IPS DF 4.7 (cell line): ENCODE results near the gene KLHL8.
A peak's percentile ranks its signal among the peaks of the same experiment; 100 is the strongest.

Experiments used
- DNase-seq: peaks from one replicate; pipeline ENCODE4 v3.0.0-alpha.2; 2013; ENCODE audit warnings: low spot score; ENCODE audit errors: extremely low read depth

KLHL8 gene

DNA sequence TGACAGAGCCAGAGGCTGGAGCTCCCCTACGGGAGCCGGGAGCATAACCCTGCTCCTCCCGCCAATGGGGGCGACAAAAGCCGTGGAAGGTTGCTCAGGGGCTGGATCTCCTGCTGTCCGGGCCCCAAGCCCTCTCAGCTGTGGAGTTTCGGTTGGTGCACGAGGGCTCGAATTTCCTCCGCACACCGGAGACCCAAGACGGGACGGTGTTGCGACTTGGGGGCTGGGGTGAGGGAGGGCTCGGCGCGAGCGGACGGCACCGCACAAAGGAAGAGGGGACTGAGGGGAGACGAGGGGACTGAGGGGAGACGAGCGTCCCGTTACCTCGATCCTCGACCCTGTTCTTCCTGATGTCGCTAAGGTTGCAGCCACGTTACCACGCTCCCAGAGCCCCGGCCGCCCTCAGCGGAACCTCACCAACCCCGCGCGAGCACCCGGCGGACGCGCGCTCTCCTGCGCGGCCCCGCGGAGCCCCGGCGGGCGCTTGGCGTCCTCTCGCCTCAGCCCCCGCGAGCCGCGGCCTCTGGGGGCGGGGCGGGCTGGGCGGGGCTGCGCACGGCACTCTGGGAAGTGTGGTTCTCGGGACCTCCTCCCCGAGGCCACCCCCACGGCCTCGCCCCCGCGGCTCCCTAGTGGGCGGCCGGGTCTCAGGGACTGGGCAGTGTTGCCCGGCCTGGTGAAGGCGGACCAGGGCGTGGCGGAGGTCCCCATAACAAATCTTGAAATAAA, at the start of gene KLHL8:
Gene KLHL8 (minus strand): TSS at position 525 of the 729 bp plus-strand sequence. CDS start 25,079 bp downstream, outside the sequence.
- DNase-seq = peak; percentile 46

DNA sequence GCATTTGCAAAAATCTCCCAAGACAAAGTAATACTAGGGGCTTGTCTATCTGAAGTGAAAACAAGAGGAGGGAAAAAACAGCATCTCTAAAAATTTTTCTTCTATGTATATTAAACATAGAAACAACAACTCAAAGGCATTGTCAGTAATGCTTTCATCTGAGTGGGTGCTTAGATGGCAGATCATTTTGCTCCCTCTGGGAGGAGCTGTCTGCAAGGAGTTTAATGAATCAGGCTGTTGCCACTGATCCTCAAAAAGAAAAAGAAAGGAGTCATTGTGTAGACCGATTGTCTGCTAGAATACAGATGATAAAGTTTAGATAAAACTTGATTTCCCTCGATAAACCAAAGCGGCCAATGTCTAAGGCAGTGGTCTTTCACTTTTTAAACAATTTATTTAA, 49.7 kb upstream of the KLHL8 start:
- no peak for DNase-seq

- DNase-seq = no peak
Observed at GRCh38 chr4:87268411-87268810, 48.0 kb upstream of the KLHL8 start.

GRCh38 chr4:87266986-87267385, 46.6 kb upstream of the KLHL8 start:
- DNase-seq = no peak

DNA sequence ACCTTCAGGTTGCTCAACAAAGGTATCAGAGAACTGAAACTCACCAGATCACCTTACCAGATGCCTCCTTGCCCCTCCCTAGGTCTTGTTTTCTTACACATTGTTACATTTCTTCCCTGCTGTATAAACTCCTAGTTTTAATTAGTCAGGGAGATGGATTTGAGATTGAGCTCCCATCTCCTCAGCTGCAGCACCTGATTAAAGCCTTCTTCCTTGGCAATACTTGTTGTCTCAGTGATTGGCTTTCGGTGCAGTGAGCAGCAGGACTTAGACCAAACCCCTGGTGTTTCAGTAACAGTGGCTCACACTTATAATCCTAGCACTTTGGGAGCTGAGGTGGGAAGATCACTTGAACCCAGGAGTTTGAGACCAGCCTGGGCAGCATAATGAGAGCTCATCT, 42.5 kb upstream of the KLHL8 start:
- DNase-seq = no peak

DNA sequence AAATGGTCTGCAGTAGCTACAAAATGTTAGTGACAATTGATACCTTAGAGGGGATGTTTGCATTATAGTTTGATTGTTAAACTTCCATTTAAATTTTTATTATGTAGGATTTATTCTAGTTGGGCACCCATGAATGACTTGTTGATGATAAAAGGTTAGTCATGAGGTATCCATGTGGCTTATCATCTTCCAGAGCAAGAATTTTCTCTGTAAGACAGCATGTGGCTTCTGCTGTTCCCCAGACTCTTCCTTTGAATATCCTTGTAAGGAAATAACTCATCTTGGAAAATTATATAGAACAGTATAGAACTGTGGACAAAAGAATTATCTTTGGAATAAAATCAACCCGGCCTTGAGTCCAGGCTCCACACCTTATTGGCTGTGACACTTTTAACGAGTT, 40.1 kb upstream of the KLHL8 start:
- no peak for DNase-seq

DNA sequence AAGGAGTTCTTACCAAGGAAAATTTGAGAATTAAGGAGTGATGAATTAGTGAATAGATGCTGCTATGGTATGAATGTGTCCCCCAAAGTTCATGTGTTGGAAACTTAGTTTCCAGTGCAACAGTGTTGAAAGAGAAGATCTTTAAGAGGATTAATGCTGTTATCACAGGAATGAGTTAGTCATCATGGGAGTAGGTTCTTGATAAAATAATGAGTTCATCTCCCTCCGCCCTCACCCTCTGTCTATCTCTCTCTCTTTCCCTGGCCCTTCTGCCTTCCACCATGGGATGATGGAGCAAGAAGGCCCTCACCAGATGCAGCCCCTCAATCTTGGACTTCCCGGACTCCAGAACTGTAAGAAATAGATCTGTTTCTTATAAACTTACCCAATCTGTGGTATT, 38.3 kb upstream of the KLHL8 start:
- no peak for DNase-seq

GRCh38 chr4:87257523-87257922, 37.1 kb upstream of the KLHL8 start:
- no peak for DNase-seq

DNA sequence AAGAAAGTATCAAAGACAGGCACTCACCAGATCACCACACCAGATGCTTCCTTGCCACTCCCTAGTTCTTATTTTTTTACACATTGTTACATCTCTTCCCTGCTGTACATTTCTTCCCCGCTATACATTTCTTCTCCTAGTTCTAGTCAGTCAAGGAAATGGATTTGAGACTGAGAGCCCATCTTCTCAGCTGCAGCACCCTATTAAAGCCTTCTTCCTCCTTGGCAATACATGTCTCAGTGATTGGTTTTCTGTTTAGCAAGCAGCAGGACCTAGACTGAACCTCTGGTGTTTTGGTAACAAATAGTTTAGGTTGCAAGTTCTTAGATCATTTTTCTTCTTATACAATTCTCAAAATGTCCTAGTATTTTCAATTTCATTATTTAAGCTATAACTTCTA, 35.3 kb upstream of the KLHL8 start:
- DNase-seq = no peak

DNA sequence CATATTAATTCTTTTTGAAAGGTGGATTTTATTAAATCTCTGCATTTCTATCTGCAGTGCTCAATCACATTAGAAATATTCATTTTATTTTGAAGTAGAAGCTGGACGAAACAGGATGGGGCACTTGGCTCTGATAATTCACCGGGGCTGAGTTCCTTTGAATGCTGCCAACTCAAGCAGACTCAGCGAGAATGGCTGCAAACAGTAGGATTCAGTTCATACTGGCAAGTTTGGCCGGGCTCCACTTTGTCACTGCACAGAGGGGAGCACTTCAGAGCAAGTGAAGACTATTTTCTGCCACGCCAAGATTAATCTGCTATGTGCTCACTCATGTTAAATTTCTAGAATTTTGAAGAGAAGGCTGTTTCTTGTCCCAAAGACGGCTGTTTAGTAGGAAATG, 30.7 kb upstream of the KLHL8 start:
- DNase-seq = no peak

DNA sequence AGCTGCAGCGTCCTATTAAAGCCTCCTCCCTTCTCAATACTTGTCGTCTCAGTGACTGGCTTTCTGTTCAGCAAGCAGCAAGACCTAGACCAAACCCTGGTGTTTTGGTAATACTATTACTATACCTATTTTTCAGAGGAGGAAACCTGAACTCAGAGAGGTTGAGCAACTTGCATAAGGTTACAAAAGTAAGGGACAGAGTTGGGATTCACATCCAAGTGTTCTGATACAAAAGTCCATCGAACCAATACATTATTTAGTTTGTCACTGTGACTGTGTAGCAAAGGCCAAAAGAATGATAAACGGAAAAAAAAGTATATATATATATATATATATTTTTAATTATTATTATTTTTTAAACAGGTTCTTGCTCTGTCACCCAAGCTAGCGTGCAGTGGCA, 29.9 kb upstream of the KLHL8 start:
- DNase-seq = no peak

DNA sequence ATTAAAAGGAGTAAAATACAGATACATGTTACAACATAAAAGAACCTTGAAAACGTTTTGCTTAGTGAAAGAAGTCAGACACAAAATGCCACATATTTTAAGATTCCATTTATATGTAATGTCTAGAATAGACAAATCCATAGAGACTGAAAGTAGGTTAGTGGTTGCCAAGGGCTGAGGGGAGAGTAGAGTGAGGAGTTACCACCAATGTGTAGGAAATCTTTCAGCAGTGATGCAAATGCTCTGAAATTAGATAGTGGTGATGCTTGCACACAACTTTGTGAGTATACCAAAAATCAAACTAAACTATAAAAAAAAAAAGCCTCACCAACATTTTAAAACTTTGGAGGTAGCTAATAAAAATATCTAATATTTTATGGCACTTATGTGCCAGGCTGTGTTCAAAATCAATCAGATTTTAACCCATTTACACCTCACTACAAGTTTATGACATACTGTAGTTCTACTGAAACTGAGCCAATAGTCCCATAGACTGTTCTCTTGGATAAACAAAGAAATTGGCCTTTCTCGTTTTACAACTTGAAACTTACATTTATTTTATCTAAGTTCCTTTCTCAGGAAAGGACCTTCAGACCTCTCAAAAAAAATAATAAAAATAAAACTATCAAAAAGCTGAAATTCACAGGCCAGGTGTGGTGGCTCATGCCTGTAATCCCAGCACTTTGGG, 29.1 kb upstream of the KLHL8 start:
- no peak for DNase-seq

GRCh38 chr4:87243426-87244053, 23.1 kb upstream of the KLHL8 start:
- no peak for DNase-seq

GRCh38 chr4:87241336-87241735, 20.9 kb upstream of the KLHL8 start:
- no peak for DNase-seq

- DNase-seq = no peak
Observed at GRCh38 chr4:87240341-87240740, 19.9 kb upstream of the KLHL8 start.

DNA sequence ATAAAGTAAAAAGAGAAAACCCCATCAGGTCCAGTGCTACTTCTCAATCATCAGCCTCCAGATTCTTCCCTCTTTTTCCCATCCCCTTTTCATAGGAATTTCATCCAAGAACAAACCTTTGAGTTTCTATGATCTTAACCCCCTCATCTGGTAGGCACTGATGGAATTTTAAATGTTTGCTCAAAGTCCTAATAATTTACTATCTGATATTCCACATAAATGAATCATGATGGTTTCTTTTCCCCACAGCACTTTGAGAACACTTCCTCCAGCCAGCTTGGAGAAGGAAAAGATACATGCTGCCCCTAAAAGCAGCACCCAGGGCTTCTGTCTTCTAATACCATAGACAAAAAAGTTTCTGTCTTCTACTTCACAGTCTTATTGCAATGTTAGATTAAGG, 19.4 kb upstream of the KLHL8 start:
- DNase-seq = no peak

- no peak for DNase-seq
Observed at GRCh38 chr4:87239194-87239593, 18.8 kb upstream of the KLHL8 start.

GRCh38 chr4:87236861-87237260, 16.4 kb upstream of the KLHL8 start:
- DNase-seq = no peak

- no peak for DNase-seq
Observed at GRCh38 chr4:87235020-87235671, 14.7 kb upstream of the KLHL8 start.

- no peak for DNase-seq
Observed at GRCh38 chr4:87232216-87232615, 11.8 kb upstream of the KLHL8 start.

- DNase-seq = no peak
Observed at GRCh38 chr4:87230806-87231205, 10.4 kb upstream of the KLHL8 start.

- DNase-seq = no peak
Observed at GRCh38 chr4:87229979-87230378, 9.6 kb upstream of the KLHL8 start.
